Bronchial epithelial cell (primary cell): ENCODE results near the gene IGF1R. TPM values are rescaled to one million over a fixed set of nuclear protein-coding genes. Genes with fewer than 3 reads are reported as not detected.
A peak's percentile ranks its signal among the peaks of the same experiment; 100 is the strongest.

Source experiments
- DNase-seq: peaks from one replicate; pipeline ENCODE4 v3.0.0-alpha.2; 2010; ENCODE audit warnings: low read depth
- FAIRE-seq: peaks from 2 replicates; lab custom pipeline; 2011; peaks lifted over from hg19 to GRCh38; lab: Jason Lieb, UNC
- H3K27me3 ChIP-seq: 2 replicates; pipeline ENCODE4 v1.5.1; 2011; ENCODE audit warnings: low read length; ENCODE audit not compliant: control insufficient read depth, insufficient read depth
- H3K36me3 ChIP-seq: 2 replicates; pipeline ENCODE4 v1.5.1; 2011; ENCODE audit warnings: low read length; ENCODE audit not compliant: control insufficient read depth, insufficient read depth
- H3K4me3 ChIP-seq: 2 replicates; pipeline ENCODE4 v1.5.1; 2011; ENCODE audit warnings: mild to moderate bottlenecking, low read depth, low read length, control low read depth
- CTCF ChIP-seq: IDR thresholded peaks from 2 replicates; pipeline ENCODE4 v1.5.1; 2011; ENCODE audit warnings: mild to moderate bottlenecking, moderate library complexity, low read length, control low read depth, inconsistent platforms; ENCODE audit not compliant: insufficient read depth, severe bottlenecking
- total RNA-seq: library from RNA; depleted of rRNA; stranded (reverse); fragments of >200 nt; gene quantifications from 2 replicates; pipeline ENCODE4 v1.2.1, GENCODE V29; 2014

The IGF1R gene
- total RNA-seq, 1 donor from 2014 or later: 39.5 TPM

GRCh38 chr15:98740295-98740694 is 92.0 kb downstream of the IGF1R start:
- no peaks in the 10 kb centered on the region for H3K36me3 ChIP-seq
- FAIRE-seq: no peak
- TF ChIP-seq CTCF: no peak
- H3K27me3 ChIP-seq: no peaks in the 10 kb centered on the region
- no peak overlapping the region for H3K4me3 ChIP-seq
- DNase-seq: no peak

DNA sequence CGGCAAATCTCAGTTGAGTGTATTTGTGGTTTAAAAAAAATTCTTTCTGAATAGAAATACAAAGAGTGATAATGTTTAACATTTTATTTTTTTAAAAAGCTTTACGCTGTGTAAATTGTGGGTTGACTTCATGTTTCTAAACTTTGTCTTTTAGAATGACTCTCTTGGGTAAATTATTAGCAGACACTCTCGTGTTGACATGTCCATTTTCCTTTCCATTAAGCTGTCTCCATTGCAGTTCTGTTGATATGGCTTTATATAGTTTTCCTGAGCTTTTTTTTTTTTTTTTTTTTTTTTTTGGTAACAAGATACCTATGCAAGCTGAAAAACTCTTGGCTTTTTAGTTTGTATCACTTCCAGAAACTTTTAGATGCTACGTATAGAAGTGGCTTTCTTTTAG is 92.6 kb downstream of the IGF1R start:
- DNase-seq (no peak), FAIRE-seq (no peak)
- Histone ChIP-seq H3K36me3 (no peaks in the 10 kb centered on the region), H3K27me3 (no peaks in the 10 kb centered on the region), H3K4me3 (no peak overlapping the region)
- no peak for TF ChIP-seq CTCF

- DNase-seq (peak; percentile 62), FAIRE-seq (no peak)
- Histone ChIP-seq H3K4me3 (no peak overlapping the region), H3K27me3 (no peaks in the 10 kb centered on the region), H3K36me3 (no peaks in the 10 kb centered on the region)
- no peak for TF ChIP-seq CTCF
These were observed 94.8 kb downstream of the IGF1R start for GRCh38 chr15:98743177-98743576.

DNA sequence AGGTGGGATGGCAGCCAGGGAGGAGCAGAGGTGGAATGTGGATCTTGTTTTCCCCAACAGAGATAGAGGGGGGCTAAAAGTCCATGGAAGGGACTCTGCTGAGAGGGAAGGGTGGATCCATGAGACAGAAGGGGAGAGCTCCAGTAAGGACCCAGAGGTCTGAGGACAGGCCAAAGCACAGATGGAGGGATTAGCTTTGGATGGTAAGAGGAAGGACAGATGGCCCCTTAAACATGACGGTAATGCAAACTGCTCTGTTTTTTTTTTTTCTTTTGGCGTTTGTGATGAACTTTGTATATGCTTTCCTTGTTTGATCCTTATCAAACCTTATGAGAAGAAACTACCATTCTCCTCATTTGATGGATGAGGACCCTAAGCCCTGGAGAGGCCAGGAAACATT is 96.2 kb downstream of the IGF1R start:
- Histone ChIP-seq H3K27me3 (no peaks in the 10 kb centered on the region), H3K36me3 (no peaks in the 10 kb centered on the region), H3K4me3 (no peak overlapping the region)
- no peak for TF ChIP-seq CTCF
- DNase-seq: no peak
- no peak for FAIRE-seq

- Histone ChIP-seq H3K27me3 (no peaks in the 10 kb centered on the region), H3K4me3 (no peak overlapping the region), H3K36me3 (no peaks in the 10 kb centered on the region)
- no peak for TF ChIP-seq CTCF
- FAIRE-seq (no peak), DNase-seq (peak; percentile 68)
These were observed 96.8 kb downstream of the IGF1R start for GRCh38 chr15:98745179-98745578.

GRCh38 chr15:98745650-98746374 is 97.5 kb downstream of the IGF1R start:
- no peak for TF ChIP-seq CTCF
- no peak overlapping the region for H3K4me3 ChIP-seq
- H3K36me3 ChIP-seq: no peaks in the 10 kb centered on the region
- DNase-seq (peak; percentile 91), FAIRE-seq (no peak)
- H3K27me3 ChIP-seq: no peaks in the 10 kb centered on the region
